ENCODE data around the gene RNF31. TPM values are rescaled to one million over a fixed set of nuclear protein-coding genes. Genes with fewer than 3 reads are reported as not detected.
A peak's percentile ranks its signal among the peaks of the same experiment; 100 is the strongest.

The RNF31 gene
- polyA plus RNA-seq, 12 donors, result 27.3 to 75.4 (median 35.6) TPM; not detected in 1

GRCh38 chr14:24115422-24116127 lies 31.7 kb upstream of the RNF31 start:
- DNase-seq, result no peak

GRCh38 chr14:24116128-24116814 lies 31.0 kb upstream of the RNF31 start:
- DNase-seq, result no peak

GRCh38 chr14:24117179-24117578 lies 30.1 kb upstream of the RNF31 start:
- DNase-seq, result no peak

GRCh38 chr14:24119691-24120090 lies 27.6 kb upstream of the RNF31 start:
- DNase-seq, result no peak

GRCh38 chr14:24121210-24121609 lies 26.1 kb upstream of the RNF31 start:
- DNase-seq, result no peak

- DNase-seq, result no peak
Observed at GRCh38 chr14:24122416-24122815, 24.9 kb upstream of the RNF31 start.

GRCh38 chr14:24122898-24123297 lies 24.4 kb upstream of the RNF31 start:
- DNase-seq, result no peak

- no peak for DNase-seq
Observed at GRCh38 chr14:24123424-24124417, 23.6 kb upstream of the RNF31 start.

- DNase-seq, result no peak
Observed at GRCh38 chr14:24126939-24127338, 20.4 kb upstream of the RNF31 start.

- no peak for DNase-seq
Observed at GRCh38 chr14:24127673-24128072, 19.6 kb upstream of the RNF31 start.

GRCh38 chr14:24129410-24129998 lies 17.8 kb upstream of the RNF31 start:
- no peak for DNase-seq

GRCh38 chr14:24130380-24130716 lies 16.9 kb upstream of the RNF31 start, which contains the start of gene FITM1:
FITM1 (plus strand) TSS chr14:24130659; CDS start chr14:24131564, 905 bp downstream.
- no peak for DNase-seq

GRCh38 chr14:24130717-24131548 lies 16.4 kb upstream of the RNF31 start:
- peak; percentile 64 for DNase-seq

- no peak for DNase-seq
Observed at GRCh38 chr14:24131549-24131966, 15.7 kb upstream of the RNF31 start.

GRCh38 chr14:24132061-24132685 lies 15.1 kb upstream of the RNF31 start:
- no peak for DNase-seq

- no peak for DNase-seq
Observed at GRCh38 chr14:24132976-24133375, 14.3 kb upstream of the RNF31 start.

GRCh38 chr14:24133735-24134134 lies 13.6 kb upstream of the RNF31 start:
- no peak for DNase-seq

GRCh38 chr14:24135584-24135833 lies 11.8 kb upstream of the RNF31 start:
- DNase-seq, result no peak

GRCh38 chr14:24135834-24136683 lies 11.2 kb upstream of the RNF31 start, which contains the start of gene PSME1:
PSME1 (plus strand) TSS chr14:24136194; CDS start chr14:24136263, 69 bp downstream.
- peak; percentile 90 for DNase-seq
